ENCODE results near the gene FGD6.

DNA sequence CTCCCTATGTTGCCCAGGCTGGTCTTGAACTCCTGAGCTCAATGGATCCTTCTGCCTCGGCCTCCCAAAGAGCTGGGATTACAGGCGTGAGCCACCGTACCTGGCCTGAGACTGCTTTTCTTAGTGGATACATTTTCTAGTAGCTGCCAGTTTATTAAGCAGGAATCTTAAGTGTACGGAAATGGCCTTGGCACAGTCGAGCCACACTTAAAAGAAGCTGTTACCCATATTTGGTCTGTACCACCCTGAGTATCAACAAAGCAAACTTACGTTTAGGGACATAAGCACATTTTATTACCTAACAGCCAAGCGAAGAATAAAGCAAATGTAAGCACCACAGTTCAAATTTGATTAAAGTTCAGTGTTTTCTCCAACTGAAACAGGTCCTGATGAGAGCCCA, 93.2 kb downstream of the FGD6 start:
- TF ChIP-seq TAF1 (IDR thresholded peaks at IDR 0.05; ENCODE audit: borderline replicate concordance, low read depth, low read length) (no peak), POLR2AphosphoS5 (IDR thresholded peaks at IDR 0.05; ENCODE audit: low read depth, low read length) (no peak), POLR2A (IDR thresholded peaks at IDR 0.05; ENCODE audit: low read depth, low read length) (no peak)
